OCI-LY1 (cell line): ENCODE data around the gene SLC29A3.

Source experiments
- H2AFZ ChIP-seq: fragments of 200-600 bp; sonication (generic), shearing (Covaris generic); 2 replicates; pipeline ENCODE4 v1.6.0; 2014; ENCODE audit warnings: antibody characterized with exemption, mild to moderate bottlenecking, low read length
- H3F3A ChIP-seq: fragments of 200-600 bp; sonication (generic), shearing (Covaris generic); 2 replicates; pipeline ENCODE4 v1.6.0; 2014; ENCODE audit warnings: mild to moderate bottlenecking, antibody characterized with exemption, low read length, moderate library complexity; ENCODE audit not compliant: insufficient read depth
- H3K27ac ChIP-seq: fragments of 200-600 bp; sonication (generic); 2 replicates; pipeline ENCODE4 v1.5.1; 2014; ENCODE audit warnings: low read length, mixed run types, mild to moderate bottlenecking, low read depth; ENCODE audit not compliant: poor library complexity, severe bottlenecking
- H3K27me3 ChIP-seq: fragments of 200-600 bp; sonication (generic); 2 replicates; pipeline ENCODE4 v1.6.0; 2014; ENCODE audit warnings: antibody characterized with exemption, mild to moderate bottlenecking, low read length, moderate library complexity; ENCODE audit not compliant: insufficient read depth
- H3K36me3 ChIP-seq: fragments of 200-600 bp; sonication (generic); 2 replicates; pipeline ENCODE4 v1.6.1; 2014; ENCODE audit warnings: mild to moderate bottlenecking, antibody characterized with exemption, low read length, moderate library complexity, mixed read lengths; ENCODE audit not compliant: insufficient read depth
- H3K4me1 ChIP-seq: fragments of 200-600 bp; sonication (generic); 2 replicates; pipeline ENCODE4 v1.5.1; 2014; ENCODE audit warnings: mild to moderate bottlenecking, low read length, moderate library complexity; ENCODE audit not compliant: insufficient read depth, severe bottlenecking
- H3K4me2 ChIP-seq: fragments of 200-600 bp; sonication (generic), shearing (Covaris generic); 2 replicates; pipeline ENCODE4 v1.6.1; 2014; ENCODE audit warnings: low read length
- H3K4me3 ChIP-seq: fragments of 200-600 bp; sonication (generic); 2 replicates; pipeline ENCODE4 v1.5.1; 2014; ENCODE audit warnings: low read length, low read depth, mild to moderate bottlenecking, mixed read lengths; ENCODE audit not compliant: poor library complexity, severe bottlenecking
- H3K79me2 ChIP-seq: fragments of 200-600 bp; shearing (Covaris generic); 2 replicates; pipeline ENCODE4 v1.6.1; 2016; ENCODE audit warnings: mixed run types, low read length, mixed read lengths; ENCODE audit not compliant: insufficient read depth
- H3K9ac ChIP-seq: fragments of 200-600 bp; sonication (generic), shearing (Covaris generic); 2 replicates; pipeline ENCODE4 v1.6.1; 2014; ENCODE audit warnings: mild to moderate bottlenecking, low read length, mixed read lengths
- H3K9me2 ChIP-seq: fragments of 200-600 bp; sonication (generic), shearing (Covaris generic); 2 replicates; pipeline ENCODE4 v1.6.1; 2014; ENCODE audit warnings: low read depth, mild to moderate bottlenecking, low read length, mixed read lengths
- H3K9me3 ChIP-seq: fragments of 200-600 bp; shearing (Covaris generic); 2 replicates; pipeline ENCODE4 v1.6.1; 2014; ENCODE audit warnings: low read length, mixed read lengths
- H4K20me1 ChIP-seq: fragments of 200-600 bp; sonication (generic), shearing (Covaris generic); 2 replicates; pipeline ENCODE4 v1.6.0; 2016; ENCODE audit warnings: mild to moderate bottlenecking, low read length; ENCODE audit not compliant: insufficient read depth
- CTCF ChIP-seq: fragments of 200-600 bp; sonication (generic), shearing (Covaris generic); IDR thresholded peaks from 2 replicates; pipeline ENCODE4 v1.5.1; 2017; ENCODE audit warnings: mild to moderate bottlenecking, antibody characterized with exemption, low read length, moderate library complexity, mixed read lengths
- EZH2 ChIP-seq: fragments of 200-600 bp; sonication (generic), shearing (Covaris generic); IDR thresholded peaks from 2 replicates; pipeline ENCODE4 v1.8.0; 2017; ENCODE audit warnings: borderline replicate concordance, mixed run types, mild to moderate bottlenecking, antibody characterized with exemption, low read length, moderate library complexity, mixed read lengths

The SLC29A3 gene

GRCh38 chr10:71278691-71279588 is 40.1 kb upstream of the SLC29A3 start:
- no peak overlapping the region for H3K4me2 ChIP-seq
- no peak overlapping the region for H3K9ac ChIP-seq
- H3K9me2 ChIP-seq: no peaks in the 10 kb centered on the region
- no peaks in the 10 kb centered on the region for H3F3A ChIP-seq
- no peaks in the 10 kb centered on the region for H3K79me2 ChIP-seq
- H3K9me3 ChIP-seq: no peaks in the 10 kb centered on the region
- no peaks in the 10 kb centered on the region for H3K27me3 ChIP-seq
- no peaks in the 10 kb centered on the region for H4K20me1 ChIP-seq
- H3K36me3 ChIP-seq: no peaks in the 10 kb centered on the region
- no peak for TF ChIP-seq CTCF
- TF ChIP-seq EZH2: no peak
- H3K27ac ChIP-seq: no peak overlapping the region
- no peak overlapping the region for H2AFZ ChIP-seq
- H3K4me1 ChIP-seq: no peaks in the 10 kb centered on the region
- no peak overlapping the region for H3K4me3 ChIP-seq

GRCh38 chr10:71279590-71280170 is 39.4 kb upstream of the SLC29A3 start:
- no peak overlapping the region for H3K4me3 ChIP-seq
- H3K36me3 ChIP-seq: no peaks in the 10 kb centered on the region
- no peaks in the 10 kb centered on the region for H3K9me3 ChIP-seq
- no peak overlapping the region for H3K27ac ChIP-seq
- H4K20me1 ChIP-seq: no peaks in the 10 kb centered on the region
- no peak overlapping the region for H3K4me2 ChIP-seq
- H3K79me2 ChIP-seq: no peaks in the 10 kb centered on the region
- H3F3A ChIP-seq: no peaks in the 10 kb centered on the region
- no peaks in the 10 kb centered on the region for H3K9me2 ChIP-seq
- no peak overlapping the region for H2AFZ ChIP-seq
- TF ChIP-seq EZH2 (no peak), CTCF (no peak)
- H3K4me1 ChIP-seq: no peaks in the 10 kb centered on the region
- H3K27me3 ChIP-seq: no peaks in the 10 kb centered on the region
- H3K9ac ChIP-seq: no peak overlapping the region

GRCh38 chr10:71280216-71280615 is 38.8 kb upstream of the SLC29A3 start:
- no peak overlapping the region for H3K4me3 ChIP-seq
- no peak overlapping the region for H3K9ac ChIP-seq
- no peaks in the 10 kb centered on the region for H3K79me2 ChIP-seq
- no peak overlapping the region for H3K4me2 ChIP-seq
- no peaks in the 10 kb centered on the region for H4K20me1 ChIP-seq
- no peaks in the 10 kb centered on the region for H3F3A ChIP-seq
- H2AFZ ChIP-seq: no peak overlapping the region
- TF ChIP-seq EZH2 (no peak), CTCF (no peak)
- H3K27ac ChIP-seq: no peak overlapping the region
- H3K27me3 ChIP-seq: no peaks in the 10 kb centered on the region
- no peaks in the 10 kb centered on the region for H3K9me2 ChIP-seq
- no peaks in the 10 kb centered on the region for H3K9me3 ChIP-seq
- no peaks in the 10 kb centered on the region for H3K36me3 ChIP-seq
- H3K4me1 ChIP-seq: no peaks in the 10 kb centered on the region
